HepG2 (cell line): Measurements from ENCODE around the gene SLC35F1. TPM values are rescaled to one million over a fixed set of nuclear protein-coding genes. Genes with fewer than 3 reads are reported as not detected.

Experiments
- ATAC-seq: fragments of 200-7000 bp; cut with Tn5 transposase; 3 replicates; pipeline ENCODE4 v1.9.1; 2020; ENCODE audit warnings: mild to moderate bottlenecking, moderate library complexity
- BruUV-seq: library from RNA; stranded (reverse); fragments of 400-500 nt; replicated peaks from 2 replicates; lab custom pipeline; 2021; lab: Mats Ljungman, UMichigan
- CTCF ChIA-PET: fragments of 300-600 bp; formaldehyde crosslinking; extraction: SDS; loops from one replicate; lab custom pipeline; 2021; ENCODE audit warnings: low total read pairs, inconsistent platforms, low intra/inter-chr PET ratio; lab: Yijun Ruan, JAX
- POLR2A ChIA-PET: fragments of 350-600 bp; sonication (Branson Sonifier 250); formaldehyde crosslinking; loops from one replicate; lab custom pipeline; 2020; ENCODE audit warnings: antibody characterized with exemption, inconsistent platforms; lab: Yijun Ruan, JAX
- DNase-seq: peaks from one replicate; pipeline ENCODE4 v3.0.0-alpha.2; 2015; ENCODE audit warnings: low spot score
- FAIRE-seq: peaks from 3 replicates; lab custom pipeline; 2011; peaks lifted over from hg19 to GRCh38; lab: Jason Lieb, UNC
- H2AFZ ChIP-seq: one replicate; pipeline ENCODE4 v1.6.1; 2011; ENCODE audit warnings: low read length, inconsistent platforms
- H3K27ac ChIP-seq: fragments of 300-600 bp; 3 replicates; pipeline ENCODE4 v1.8.0; 2011; ENCODE audit warnings: mixed run types, mild to moderate bottlenecking, mixed read lengths, low read length, inconsistent platforms; ENCODE audit not compliant: insufficient read depth; ENCODE audit errors: extremely low read length
- H3K27me3 ChIP-seq, 2 experiments: fragments of 200-600 bp in 1 of 2; 2 replicates in 1 of 2; 3 replicates in 1 of 2; pipeline versions ENCODE4 v1.6.0 to v1.8.0; 2011; ENCODE audit warnings: low read length in 2 of 2, mild to moderate bottlenecking in 2 of 2, moderate library complexity in 2 of 2, inconsistent platforms in 1 of 2; ENCODE audit not compliant: insufficient read depth in 2 of 2, control insufficient read depth in 1 of 2
- H3K36me3 ChIP-seq, 2 experiments: fragments of 200-600 bp in 1 of 2; replicated peaks in 1 of 2; 2 replicates in 1 of 2; 3 replicates in 1 of 2; pipeline versions ENCODE4 v1.5.1 to v1.8.0; 2011; ENCODE audit warnings: low read length in 2 of 2, inconsistent platforms in 1 of 2; ENCODE audit not compliant: insufficient read depth in 2 of 2, control insufficient read depth in 1 of 2
- H3K4me1 ChIP-seq: 2 replicates; pipeline ENCODE4 v1.5.1; 2012; ENCODE audit warnings: low read length, inconsistent platforms; ENCODE audit not compliant: insufficient read depth
- H3K4me2 ChIP-seq: 2 replicates; pipeline ENCODE4 v1.6.0; 2011; ENCODE audit warnings: low read depth, low read length, inconsistent platforms
- H3K4me3 ChIP-seq, 3 experiments: fragments of 200-600 bp in 1 of 3; sonication (generic), shearing (Covaris generic) in 1 of 3; replicated peaks in 1 of 3; 2 replicates each; pipeline ENCODE4 v1.5.1; 2011 to 2016; ENCODE audit warnings: low read length in 3 of 3, inconsistent platforms in 2 of 3, low read depth in 2 of 3, mild to moderate bottlenecking in 2 of 3, control low read depth in 1 of 3, mixed read lengths in 1 of 3; ENCODE audit not compliant: insufficient read depth in 1 of 3
- H3K79me2 ChIP-seq: one replicate; pipeline ENCODE4 v1.6.1; 2011; ENCODE audit warnings: low read length, inconsistent platforms; ENCODE audit not compliant: insufficient read depth
- H3K9ac ChIP-seq: 2 replicates; pipeline ENCODE4 v1.6.0; 2011; ENCODE audit warnings: mild to moderate bottlenecking, low read depth, low read length, inconsistent platforms; ENCODE audit not compliant: insufficient read depth
- H3K9me3 ChIP-seq: 2 replicates; pipeline ENCODE4 v1.5.1; 2012; ENCODE audit warnings: mild to moderate bottlenecking, low read length
- H4K20me1 ChIP-seq: 2 replicates; pipeline ENCODE4 v1.6.0; 2011; ENCODE audit warnings: inconsistent platforms, mild to moderate bottlenecking, low read length, moderate library complexity; ENCODE audit not compliant: insufficient read depth
- CBX2 ChIP-seq, 2 experiments: fragments of 200-600 bp in 1 of 2; sonication (generic); formaldehyde crosslinking in 1 of 2; IDR thresholded peaks; 2 replicates each; pipeline versions ENCODE4 v1.7.0 to v1.8.1; 2018 to 2022; ENCODE audit warnings: low read depth in 2 of 2, low read length in 1 of 2, mild to moderate bottlenecking in 1 of 2, missing genetic modification reagents in 1 of 2
- HOXA9 ChIP-seq: sonication (generic); formaldehyde crosslinking; IDR thresholded peaks from 2 replicates; pipeline ENCODE4 v1.8.1; 2022; ENCODE audit warnings: missing genetic modification reagents, mild to moderate bottlenecking, moderate library complexity, borderline replicate concordance
- MAFK ChIP-seq, 2 experiments: IDR thresholded peaks in 1 of 2; conservative IDR thresholded peaks in 1 of 2; 2 replicates each; pipeline ENCODE4 v1.6.1; 2011; ENCODE audit warnings: improper control_type of control experiment in 2 of 2, low read length in 2 of 2
- NCOA5 ChIP-seq: sonication (generic); formaldehyde crosslinking; IDR thresholded peaks from 2 replicates; pipeline ENCODE4 v1.4.0; 2020; ENCODE audit warnings: missing genetic modification reagents
- PHF20 ChIP-seq: sonication (generic); formaldehyde crosslinking; IDR thresholded peaks from 2 replicates; pipeline ENCODE4 v1.5.0; 2020; ENCODE audit warnings: mild to moderate bottlenecking, missing genetic modification reagents
- RFX5 ChIP-seq: IDR thresholded peaks from 2 replicates; pipeline ENCODE4 v1.6.1; 2011; ENCODE audit warnings: low read depth, low read length, improper control_type of control experiment
- ZNF383 ChIP-seq: sonication (generic); formaldehyde crosslinking; IDR thresholded peaks from 2 replicates; pipeline ENCODE4 v1.4.0; 2020; ENCODE audit warnings: missing genetic modification reagents, mild to moderate bottlenecking, borderline replicate concordance
- ZNF883 ChIP-seq: sonication (generic); formaldehyde crosslinking; IDR thresholded peaks from 2 replicates; pipeline ENCODE4 v1.5.1; 2020; ENCODE audit warnings: mild to moderate bottlenecking, missing genetic modification reagents; ENCODE audit errors: not compliant biosample characterization
- WGBS: methylation state at CpG from one replicate; pipeline ENCODE4 v1.1.6; 2017; ENCODE audit warnings: low lambda C conversion rate; 5-methylcytosine and 5-hydroxymethylcytosine counted together
- in situ Hi-C: cut with HindIII; loops from 2 replicates; pipeline ENCODE4 v1.10.0; 2017; ENCODE audit warnings: low pct_unique_long_range_greater_than_20kb; ENCODE audit not compliant: extremely low pct_ligation_motif_present
- intact Hi-C: fragments of 100-400 bp; cut with micrococcal nuclease; formaldehyde crosslinking; loops from one replicate; pipeline ENCODE4 v1.10.0; 2022; ENCODE audit not compliant: unreplicated experiment
- polyA plus RNA-seq, 8 experiments: library from polyadenylated mRNA; depleted of rRNA in 3 of 8; stranded (reverse) in 7 of 8; unstranded in 1 of 8; fragments of >200 nt; fragmentation: Illumina TruSeq in 4 of 8; extraction: Trizol in 4 of 8; gene quantifications; 2 replicates each; pipeline versions ENCODE4 v1.2.1 to v1.2.3, GENCODE V29; 2011 to 2016; ENCODE audit warnings: low read depth in 4 of 8, missing spikeins in 1 of 8, mixed read lengths in 1 of 8; ENCODE audit not compliant: insufficient read depth in 1 of 8
- total RNA-seq, 5 experiments: library from RNA; depleted of rRNA; stranded (reverse); fragments of >200 nt; fragmentation: Illumina TruSeq; extraction: Trizol; gene quantifications; 2 replicates each; pipeline ENCODE4 v1.2.3, GENCODE V29; 2016; ENCODE audit warnings: low read depth in 1 of 5
- TF ChIP-seq, protein P1 (sequence below): sonication (generic); formaldehyde crosslinking; IDR thresholded peaks from 2 replicates; pipeline ENCODE4 v1.4.0; 2020; ENCODE audit warnings: mild to moderate bottlenecking, low read depth, missing genetic modification reagents
- TF ChIP-seq, protein P2 (sequence below): sonication (generic); formaldehyde crosslinking; IDR thresholded peaks from 2 replicates; pipeline ENCODE4 v1.8.0; 2022; ENCODE audit warnings: mild to moderate bottlenecking, missing genetic modification reagents, moderate library complexity
- TF ChIP-seq, protein P3 (sequence below): sonication (generic); formaldehyde crosslinking; IDR thresholded peaks from 2 replicates; pipeline ENCODE4 v1.4.0; 2020; ENCODE audit warnings: missing genetic modification reagents

Gene SLC35F1
- total and polyA plus RNA-seq, 2 of the 13 experiments (the other 11 are each of a cell fraction or from before 2014, with no cell fraction given), result 0.01 TPM; not detected in 1

DNA sequence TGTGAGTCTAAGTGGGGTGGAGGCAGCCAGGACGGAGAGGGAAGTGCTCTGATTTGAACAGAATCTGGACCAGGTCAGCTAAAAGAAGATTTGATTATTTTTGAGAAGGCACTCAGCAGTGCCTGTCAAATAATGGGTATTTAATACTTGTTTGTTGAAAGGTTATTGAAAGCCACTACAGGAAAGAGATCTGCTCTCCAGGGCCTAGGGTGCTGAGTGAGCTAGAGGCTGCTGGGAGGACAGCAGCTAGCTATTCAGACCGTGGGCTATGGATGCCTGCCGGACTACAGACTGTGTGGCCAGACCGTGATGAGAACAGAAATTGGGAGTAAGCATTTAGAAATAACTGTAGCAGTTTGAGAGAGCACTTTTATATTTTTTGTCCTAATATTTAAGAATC is 8.8 kb downstream of the SLC35F1 start:
- POLR2A ChIA-PET, result no interaction called here
- Histone ChIP-seq H3K36me3 (no peaks in the 10 kb centered on the region), H3K4me3 (no peak overlapping the region), H3K9ac (no peak overlapping the region)
- in situ Hi-C loops, result no loop called here
- TF ChIP-seq RFX5 (no peak), NCOA5 (CRISPR knock-in tag) (no peak), ZNF883 (CRISPR knock-in tag) (no peak), MAFK (conservative IDR thresholded peaks at IDR 0.05 in 1 of 2, IDR thresholded peaks at IDR 0.05 in 1 of 2; ENCODE audit: low read length in 2 of 2) (no peak), CBX2 (IDR thresholded peaks at IDR 0.05; ENCODE audit: low read depth, low read length) (no peak), CBX2 (CRISPR knock-in tag; IDR thresholded peaks at IDR 0.05; ENCODE audit: low read depth) (no peak), PHF20 (CRISPR knock-in tag) (no peak), HOXA9 (CRISPR knock-in tag) (no peak), ZNF383 (CRISPR knock-in tag) (no peak)
- TF ChIP-seq, protein P1, sequence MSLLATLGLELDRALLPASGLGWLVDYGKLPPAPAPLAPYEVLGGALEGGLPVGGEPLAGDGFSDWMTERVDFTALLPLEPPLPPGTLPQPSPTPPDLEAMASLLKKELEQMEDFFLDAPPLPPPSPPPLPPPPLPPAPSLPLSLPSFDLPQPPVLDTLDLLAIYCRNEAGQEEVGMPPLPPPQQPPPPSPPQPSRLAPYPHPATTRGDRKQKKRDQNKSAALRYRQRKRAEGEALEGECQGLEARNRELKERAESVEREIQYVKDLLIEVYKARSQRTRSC, result no peak
- TF ChIP-seq, protein P2, sequence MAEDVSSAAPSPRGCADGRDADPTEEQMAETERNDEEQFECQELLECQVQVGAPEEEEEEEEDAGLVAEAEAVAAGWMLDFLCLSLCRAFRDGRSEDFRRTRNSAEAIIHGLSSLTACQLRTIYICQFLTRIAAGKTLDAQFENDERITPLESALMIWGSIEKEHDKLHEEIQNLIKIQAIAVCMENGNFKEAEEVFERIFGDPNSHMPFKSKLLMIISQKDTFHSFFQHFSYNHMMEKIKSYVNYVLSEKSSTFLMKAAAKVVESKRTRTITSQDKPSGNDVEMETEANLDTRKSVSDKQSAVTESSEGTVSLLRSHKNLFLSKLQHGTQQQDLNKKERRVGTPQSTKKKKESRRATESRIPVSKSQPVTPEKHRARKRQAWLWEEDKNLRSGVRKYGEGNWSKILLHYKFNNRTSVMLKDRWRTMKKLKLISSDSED (CRISPR knock-in tag), result no peak
- TF ChIP-seq, protein P3, sequence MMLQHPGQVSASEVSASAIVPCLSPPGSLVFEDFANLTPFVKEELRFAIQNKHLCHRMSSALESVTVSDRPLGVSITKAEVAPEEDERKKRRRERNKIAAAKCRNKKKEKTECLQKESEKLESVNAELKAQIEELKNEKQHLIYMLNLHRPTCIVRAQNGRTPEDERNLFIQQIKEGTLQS (CRISPR knock-in tag), result no peak
- TF ChIP-seq, all 625 proteins: peak for 0
- intact Hi-C loops, result no loop called here
- Histone ChIP-seq H3K4me1 (peaks cover 12% of the 10 kb centered on the region), H3K79me2 (no peaks in the 10 kb centered on the region), H3K27me3 (peaks cover 0 to 6% of the 10 kb centered on the region in 2 experiments; a peak in 2 of 5 replicates), H4K20me1 (no peaks in the 10 kb centered on the region), H3K9me3 (no peaks in the 10 kb centered on the region), H3K27ac (no peak overlapping the region), H3K4me2 (no peak overlapping the region), H2AFZ (no peak overlapping the region)
- FAIRE-seq, result no peak
- no peak for DNase-seq
- CTCF ChIA-PET, result no interaction called here
- no peak for ATAC-seq
- BruUV-seq, result no TSS peak
- WGBS, result under 1% methylated on average over 4 of the region's 4 CpGs
